ENCODE measurements around the gene DEPP1.
"Not testable (repeated sequence)": the region's sequence is repeated elsewhere in the genome, so short reads cannot be mapped to it uniquely, and the experiment has no call there.

The DEPP1 gene

DNA sequence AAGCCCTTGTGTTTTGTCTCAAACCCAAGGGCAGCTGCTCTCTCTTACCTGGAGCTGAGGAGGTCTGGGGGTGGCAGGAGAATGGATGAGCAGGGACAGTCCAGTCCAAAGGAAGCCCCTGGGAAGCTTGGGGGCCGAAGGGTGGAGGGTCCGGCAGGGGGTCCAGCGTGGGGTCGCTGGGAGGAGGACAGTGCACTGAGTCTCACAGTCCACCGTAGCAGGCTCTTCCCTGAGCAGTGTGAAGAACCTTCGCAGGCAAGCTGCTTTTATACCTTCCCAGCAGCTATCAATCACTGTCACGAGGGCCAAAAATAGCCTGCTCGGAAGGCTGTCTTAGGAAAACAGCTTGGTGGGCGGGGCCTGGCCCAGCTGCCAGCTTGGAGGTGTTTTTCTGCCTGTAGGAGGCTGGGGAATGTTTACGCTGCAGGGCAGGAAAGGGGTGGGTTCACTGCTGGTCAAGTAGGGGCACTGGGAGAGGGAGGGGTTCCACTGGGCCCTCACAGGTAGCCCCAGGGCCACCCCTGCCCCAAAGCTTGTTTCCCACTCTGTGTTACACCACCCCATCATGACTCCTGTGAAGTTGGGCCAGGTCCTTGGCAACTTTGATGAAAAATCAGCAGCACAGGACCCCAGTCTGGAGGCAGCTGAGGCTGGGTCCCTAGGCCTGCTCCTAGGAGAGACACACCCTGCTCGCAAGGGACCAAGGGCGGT, at the start of gene DEPP1:
DEPP1 (minus strand) TSS at position 240 of the 711 bp plus-strand sequence. CDS start 779 bp downstream, outside the sequence.
- DNase-seq: peak in 40 of 56 donors; percentile 26 to 84 (median 54)

- no peak for DNase-seq
Observed at GRCh38 chr10:45023426-45023825, 44.8 kb upstream of the DEPP1 start.

- no peak for DNase-seq
Observed at GRCh38 chr10:45015590-45015989, 37.0 kb upstream of the DEPP1 start.

DNA sequence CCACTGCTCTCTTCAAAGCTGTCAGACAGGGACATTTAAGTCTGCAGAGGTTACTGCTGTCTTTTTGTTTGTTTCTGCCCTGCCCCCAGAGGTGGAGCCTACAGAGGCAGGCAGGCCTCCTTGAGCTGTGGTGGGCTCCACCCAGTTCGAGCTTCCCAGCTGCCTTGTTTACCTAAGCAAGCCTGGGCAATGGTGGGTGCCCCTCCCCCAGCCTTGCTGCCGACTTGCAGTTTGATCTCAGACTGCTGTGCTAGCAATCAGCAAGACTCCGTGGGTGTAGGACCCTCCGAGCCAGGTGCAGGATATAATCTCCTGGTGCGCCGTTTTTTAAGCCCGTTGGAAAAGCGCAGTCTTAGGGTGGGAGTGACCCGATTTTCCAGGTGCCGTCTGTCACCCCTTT, 35.9 kb upstream of the DEPP1 start:
- DNase-seq: not testable (repeated sequence)

GRCh38 chr10:45008524-45009161, 30.0 kb upstream of the DEPP1 start:
- peak in 8 of 56 donors; percentile 26 to 85 (median 40) for DNase-seq

- DNase-seq: no peak
Observed at GRCh38 chr10:45006276-45007030, 27.8 kb upstream of the DEPP1 start.

GRCh38 chr10:45005284-45005683, 26.7 kb upstream of the DEPP1 start:
- DNase-seq: no peak

DNA sequence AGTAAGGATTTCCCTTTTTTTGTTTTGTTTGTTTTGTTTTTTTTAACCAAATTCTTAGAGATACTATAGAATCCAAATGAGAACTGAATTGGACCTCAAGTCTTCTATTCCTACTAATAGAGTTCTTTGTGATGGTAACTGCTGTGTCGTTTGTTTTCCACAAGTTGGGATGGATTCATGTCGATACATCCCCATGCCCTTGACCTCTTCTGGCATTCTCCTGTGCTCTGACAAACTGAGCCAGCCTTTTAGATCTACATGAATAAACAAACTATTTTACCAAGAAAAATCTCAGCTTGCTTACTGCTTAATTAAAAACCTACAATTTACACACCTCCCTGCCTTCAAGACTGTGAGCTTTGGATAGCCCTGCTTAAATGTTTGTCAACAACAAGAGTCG, 26.1 kb upstream of the DEPP1 start:
- DNase-seq: no peak

DNA sequence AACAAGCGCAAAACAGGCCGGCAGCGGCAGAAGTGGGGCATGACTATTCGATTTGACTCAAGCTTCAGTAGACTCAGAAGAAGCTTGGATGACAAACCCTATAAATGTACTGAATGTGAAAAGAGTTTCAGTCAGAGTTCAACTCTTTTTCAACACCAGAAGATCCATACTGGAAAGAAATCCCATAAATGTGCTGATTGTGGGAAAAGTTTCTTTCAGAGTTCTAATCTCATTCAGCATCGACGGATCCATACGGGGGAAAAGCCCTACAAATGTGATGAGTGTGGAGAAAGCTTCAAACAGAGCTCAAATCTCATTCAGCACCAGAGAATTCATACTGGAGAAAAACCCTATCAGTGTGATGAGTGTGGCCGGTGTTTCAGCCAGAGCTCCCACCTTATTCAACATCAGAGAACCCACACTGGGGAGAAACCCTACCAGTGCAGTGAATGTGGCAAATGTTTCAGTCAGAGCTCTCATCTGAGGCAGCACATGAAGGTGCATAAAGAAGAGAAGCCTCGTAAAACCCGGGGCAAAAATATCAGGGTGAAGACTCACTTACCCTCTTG, 24.9 kb upstream of the DEPP1 start:
- DNase-seq: no peak

- peak in 6 of 56 donors; percentile 35 to 74 (median 55) for DNase-seq
Observed at GRCh38 chr10:45001381-45002148, 23.0 kb upstream of the DEPP1 start.

- peak in 38 of 56 donors; percentile 31 to 84 (median 62) for DNase-seq
Observed at GRCh38 chr10:45000752-45001380, 22.3 kb upstream of the DEPP1 start, which contains the start of gene ZNF22. ZNF22 (plus strand) TSS chr10:45000923; CDS start chr10:45003369, 2,446 bp downstream.

GRCh38 chr10:45000138-45000751, 21.6 kb upstream of the DEPP1 start:
- peak in 1 of 56 donors; percentile 26 for DNase-seq

GRCh38 chr10:44998146-44998631, 19.6 kb upstream of the DEPP1 start:
- DNase-seq: no peak

DNA sequence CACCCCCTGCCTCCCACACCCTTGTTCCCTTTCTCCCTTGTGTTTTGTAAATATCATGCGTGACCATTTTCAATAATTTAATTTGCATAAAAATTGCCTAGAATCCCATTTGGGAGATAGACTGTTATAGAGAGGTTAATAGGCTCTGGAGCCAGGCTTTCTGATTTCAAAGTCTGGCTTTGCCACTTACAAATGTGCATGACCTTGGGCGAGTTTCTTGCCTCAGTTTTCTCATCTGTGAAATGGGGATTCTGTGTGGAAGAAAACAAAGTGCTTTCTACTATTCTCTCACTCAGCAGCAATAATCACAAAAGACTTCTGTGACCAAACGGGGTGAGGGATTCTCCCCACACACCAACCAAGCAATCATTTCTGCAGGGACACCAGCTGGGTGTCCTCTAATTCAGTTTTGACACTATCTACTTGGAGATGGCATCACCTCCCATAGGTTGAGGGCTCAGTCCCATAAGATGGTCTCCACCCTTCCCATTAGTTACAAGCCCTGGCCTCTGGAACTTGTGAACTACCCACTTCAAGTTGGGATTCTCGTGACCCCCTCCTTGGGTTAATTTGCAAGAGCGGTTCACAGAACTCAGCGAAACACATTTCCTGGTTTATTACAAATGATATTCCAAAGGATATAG, 18.6 kb upstream of the DEPP1 start:
- DNase-seq: no peak

GRCh38 chr10:44995914-44996669, 17.5 kb upstream of the DEPP1 start:
- peak in 17 of 56 donors; percentile 20 to 62 (median 52) for DNase-seq

DNA sequence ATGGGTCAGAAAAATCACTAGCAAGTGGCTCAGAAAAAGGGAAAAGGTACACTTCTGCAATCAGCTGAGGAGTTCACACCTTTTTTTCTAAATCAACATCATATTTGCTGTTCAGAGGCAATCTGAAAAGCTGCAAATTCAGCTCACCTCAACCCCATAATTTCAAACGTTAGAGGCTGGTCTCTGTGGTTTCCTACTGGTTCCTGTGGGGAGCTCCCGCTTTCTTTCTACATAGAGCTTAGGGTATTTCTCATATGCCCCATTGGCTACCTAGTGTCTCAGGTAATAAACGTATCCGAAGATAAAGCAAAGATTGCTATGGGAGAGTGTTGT, 16.9 kb upstream of the DEPP1 start:
- no peak for DNase-seq

- no peak for DNase-seq
Observed at GRCh38 chr10:44994752-44995530, 16.3 kb upstream of the DEPP1 start.
